DOHH2 (cell line): ENCODE data around the gene UGT2A1.

Source experiments
- H3F3A ChIP-seq: fragments of 200-600 bp; sonication (generic), shearing (Covaris generic); 2 replicates; pipeline ENCODE4 v1.6.0; 2016; ENCODE audit warnings: antibody characterized with exemption, mild to moderate bottlenecking; ENCODE audit not compliant: control insufficient read depth, insufficient read depth
- H3K27ac ChIP-seq: fragments of 200-600 bp; sonication (generic); 2 replicates; pipeline ENCODE4 v1.5.1; 2014; ENCODE audit warnings: low read depth, mild to moderate bottlenecking, low read length, moderate library complexity
- H3K27me3 ChIP-seq: fragments of 200-600 bp; sonication (generic); 2 replicates; pipeline ENCODE4 v1.6.1; 2014; ENCODE audit warnings: mild to moderate bottlenecking, low read length, mixed read lengths; ENCODE audit not compliant: control insufficient read depth
- H3K36me3 ChIP-seq: fragments of 200-600 bp; sonication (generic); 2 replicates; pipeline ENCODE4 v1.6.1; 2014; ENCODE audit warnings: mild to moderate bottlenecking, low read length, moderate library complexity, mixed read lengths; ENCODE audit not compliant: control insufficient read depth
- H3K4me1 ChIP-seq: fragments of 200-600 bp; sonication (generic); 2 replicates; pipeline ENCODE4 v1.6.1; 2014; ENCODE audit warnings: mild to moderate bottlenecking, low read length, mixed read lengths; ENCODE audit not compliant: control insufficient read depth
- H3K4me2 ChIP-seq: fragments of 200-600 bp; sonication (generic); 2 replicates; pipeline ENCODE4 v1.6.0; 2014; ENCODE audit warnings: mild to moderate bottlenecking, low read length, moderate library complexity
- H3K4me3 ChIP-seq: fragments of 200-600 bp; sonication (generic); 2 replicates; pipeline ENCODE4 v1.5.1; 2014; ENCODE audit warnings: mild to moderate bottlenecking, low read length, mixed read lengths
- H3K79me2 ChIP-seq: fragments of 200-600 bp; sonication (generic); 2 replicates; pipeline ENCODE4 v1.6.1; 2014; ENCODE audit warnings: mild to moderate bottlenecking, low read length, mixed read lengths; ENCODE audit not compliant: control insufficient read depth
- H3K9me2 ChIP-seq: fragments of 200-600 bp; sonication (generic); replicated peaks from 2 replicates; pipeline ENCODE4 v1.6.1; 2014; ENCODE audit warnings: mild to moderate bottlenecking, low read length, mixed read lengths; ENCODE audit not compliant: control insufficient read depth
- H3K9me3 ChIP-seq: fragments of 200-600 bp; sonication (generic); 2 replicates; pipeline ENCODE4 v1.6.1; 2014; ENCODE audit warnings: antibody characterized with exemption, low read length, mixed read lengths; ENCODE audit not compliant: control insufficient read depth, insufficient read depth
- H4K20me1 ChIP-seq: fragments of 200-600 bp; sonication (generic); 2 replicates; pipeline ENCODE4 v1.6.0; 2014; ENCODE audit warnings: low read depth, mild to moderate bottlenecking, antibody characterized with exemption, low read length, moderate library complexity; ENCODE audit not compliant: control insufficient read depth, insufficient read depth
- CTCF ChIP-seq: fragments of 200-600 bp; sonication (generic); IDR thresholded peaks from one replicate; pipeline ENCODE4 v1.5.1; 2014; ENCODE audit warnings: antibody characterized with exemption, mild to moderate bottlenecking, low read depth, low read length; ENCODE audit not compliant: poor library complexity, severe bottlenecking
- EZH2phosphoT487 ChIP-seq: fragments of 200-600 bp; sonication (generic); IDR thresholded peaks from 2 replicates; pipeline ENCODE4 v1.6.1; 2017; ENCODE audit warnings: borderline replicate concordance, mild to moderate bottlenecking, antibody characterized with exemption, low read length, moderate library complexity, mixed read lengths

Gene UGT2A1

GRCh38 chr4:69584135-69584534, 68.9 kb downstream of the UGT2A1 start:
- no peaks in the 10 kb centered on the region for H3K4me1 ChIP-seq
- H3F3A ChIP-seq: no peaks in the 10 kb centered on the region
- H3K27me3 ChIP-seq: no peaks in the 10 kb centered on the region
- no peaks in the 10 kb centered on the region for H4K20me1 ChIP-seq
- no peaks in the 10 kb centered on the region for H3K9me3 ChIP-seq
- H3K36me3 ChIP-seq: no peaks in the 10 kb centered on the region
- no peaks in the 10 kb centered on the region for H3K9me2 ChIP-seq
- H3K4me3 ChIP-seq: no peak overlapping the region
- no peaks in the 10 kb centered on the region for H3K79me2 ChIP-seq
- TF ChIP-seq EZH2phosphoT487 (no peak), CTCF (no peak)
- H3K27ac ChIP-seq: no peak overlapping the region
- H3K4me2 ChIP-seq: no peak overlapping the region

GRCh38 chr4:69583543-69583942, 69.5 kb downstream of the UGT2A1 start:
- Histone ChIP-seq H3K4me1 (no peaks in the 10 kb centered on the region), H3K4me2 (no peak overlapping the region), H3K9me3 (no peaks in the 10 kb centered on the region), H3F3A (no peaks in the 10 kb centered on the region), H4K20me1 (no peaks in the 10 kb centered on the region), H3K79me2 (no peaks in the 10 kb centered on the region), H3K27me3 (no peaks in the 10 kb centered on the region), H3K9me2 (no peaks in the 10 kb centered on the region), H3K36me3 (no peaks in the 10 kb centered on the region), H3K4me3 (no peak overlapping the region), H3K27ac (no peak overlapping the region)
- TF ChIP-seq CTCF (no peak), EZH2phosphoT487 (no peak)

- H3K9me2 ChIP-seq: no peaks in the 10 kb centered on the region
- no peak overlapping the region for H3K4me3 ChIP-seq
- no peaks in the 10 kb centered on the region for H3K79me2 ChIP-seq
- H3K36me3 ChIP-seq: no peaks in the 10 kb centered on the region
- TF ChIP-seq CTCF: no peak
- no peak for TF ChIP-seq EZH2phosphoT487
- H3K27ac ChIP-seq: no peak overlapping the region
- H3K4me2 ChIP-seq: no peak overlapping the region
- no peaks in the 10 kb centered on the region for H3K4me1 ChIP-seq
- no peaks in the 10 kb centered on the region for H3K9me3 ChIP-seq
- H3F3A ChIP-seq: no peaks in the 10 kb centered on the region
- H3K27me3 ChIP-seq: no peaks in the 10 kb centered on the region
- H4K20me1 ChIP-seq: no peaks in the 10 kb centered on the region
Observed at GRCh38 chr4:69577245-69577644, 75.8 kb downstream of the UGT2A1 start.
